GM12892 (cell line): Measurements from ENCODE around the gene SRRM5.

ENCODE experiments used
- POLR2A ChIP-seq: IDR thresholded peaks from 2 replicates; pipeline ENCODE4 v1.6.1; 2011; ENCODE audit warnings: low read depth, low read length, control low read depth
- POLR2AphosphoS5 ChIP-seq: IDR thresholded peaks from 2 replicates; pipeline ENCODE4 v1.6.1; 2011; ENCODE audit warnings: low read depth, low read length, control low read depth
- TAF1 ChIP-seq: IDR thresholded peaks from 2 replicates; pipeline ENCODE4 v1.6.1; 2011; ENCODE audit warnings: low read depth, mild to moderate bottlenecking, control low read depth, low read length, borderline replicate concordance

DNA sequence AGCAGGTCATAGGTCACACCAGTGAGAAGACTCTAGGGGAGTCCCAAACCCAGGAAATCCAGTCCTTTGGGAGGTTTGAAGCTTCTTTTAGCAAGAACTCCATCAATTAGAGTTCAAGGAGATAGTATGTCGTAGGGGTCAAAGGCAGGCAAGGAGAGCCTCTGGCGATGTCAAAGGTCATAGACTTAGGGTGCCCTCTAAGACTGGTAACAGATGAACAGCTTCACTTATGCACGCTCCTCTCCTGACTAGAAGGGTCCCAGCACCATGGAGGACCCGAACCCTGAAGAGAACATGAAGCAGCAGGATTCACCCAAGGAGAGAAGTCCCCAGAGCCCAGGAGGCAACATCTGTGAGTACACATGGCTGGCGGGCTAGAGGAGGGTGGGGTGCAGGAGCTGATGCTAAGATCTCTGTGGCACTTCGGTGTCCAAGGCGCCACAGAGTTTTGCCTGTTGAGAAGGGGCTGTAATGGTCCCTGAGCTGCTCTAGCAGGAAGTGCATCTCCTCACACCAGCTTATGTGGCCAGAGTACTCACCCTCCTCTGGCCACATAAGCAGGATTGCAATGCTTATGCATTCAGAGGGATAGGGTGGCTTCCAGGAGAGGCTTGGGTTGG, 14.9 kb upstream of the SRRM5 start:
- TF ChIP-seq POLR2A (no peak), TAF1 (no peak), POLR2AphosphoS5 (no peak)
